Diencephalon (tissue), 1 donor: ENCODE results near the gene RASL12. TPM values are rescaled to one million over a fixed set of nuclear protein-coding genes. Genes with fewer than 3 reads are reported as not detected.

Source experiments
- small RNA-seq: library from RNA; depleted of rRNA; stranded (forward); fragments of <200 nt; gene quantifications from one replicate; pipeline ENCODE3, GENCODE V24; 2014
- total RNA-seq: library from RNA; depleted of rRNA; stranded (reverse); fragments of >200 nt; gene quantifications from one replicate; pipeline ENCODE4 v1.2.3, GENCODE V29; 2014

RASL12 gene
- total RNA-seq: 6.2 TPM

DNA sequence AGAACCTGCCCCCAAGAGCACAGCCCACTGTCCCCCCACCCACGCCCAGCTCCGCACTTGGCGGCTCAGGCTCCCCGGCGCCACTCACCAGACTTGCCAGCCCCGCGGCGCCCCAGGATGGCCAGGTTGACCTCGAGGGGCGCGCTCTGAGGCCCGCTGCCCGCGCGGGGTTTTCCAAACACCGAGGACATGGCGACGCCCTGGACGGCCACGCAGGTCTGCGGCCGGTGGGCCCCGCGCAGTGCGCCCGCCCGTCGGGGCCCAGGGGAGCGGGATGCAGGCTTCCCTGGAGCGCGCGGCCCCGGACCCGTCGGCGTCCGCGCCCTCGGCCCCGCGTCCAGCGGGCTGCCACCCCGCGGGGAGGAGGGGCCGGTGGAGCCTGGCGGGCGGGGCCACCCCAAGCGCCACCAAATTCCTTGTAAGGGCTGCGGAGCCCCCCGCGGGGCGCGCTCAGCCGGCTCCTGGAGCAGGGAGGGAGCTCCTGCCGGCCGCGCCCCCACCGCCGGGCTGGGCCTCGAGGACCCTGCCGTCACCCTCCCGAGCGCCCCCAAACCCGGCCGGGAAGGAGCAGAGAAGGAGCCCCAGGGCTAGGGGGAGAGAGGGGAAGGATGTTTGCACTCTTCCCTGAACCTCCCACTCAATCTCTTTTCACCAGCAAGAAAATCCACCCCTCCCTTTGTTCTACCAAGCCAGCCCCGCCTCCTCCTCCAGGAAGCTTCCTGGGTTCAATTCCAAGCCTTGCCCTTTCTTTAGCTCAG, at the start of gene RASL12:
Gene RASL12, minus strand, starts transcription at position 347 of the 758 bp plus-strand sequence. Its CDS starts 156 bp downstream, at position 191.

DNA sequence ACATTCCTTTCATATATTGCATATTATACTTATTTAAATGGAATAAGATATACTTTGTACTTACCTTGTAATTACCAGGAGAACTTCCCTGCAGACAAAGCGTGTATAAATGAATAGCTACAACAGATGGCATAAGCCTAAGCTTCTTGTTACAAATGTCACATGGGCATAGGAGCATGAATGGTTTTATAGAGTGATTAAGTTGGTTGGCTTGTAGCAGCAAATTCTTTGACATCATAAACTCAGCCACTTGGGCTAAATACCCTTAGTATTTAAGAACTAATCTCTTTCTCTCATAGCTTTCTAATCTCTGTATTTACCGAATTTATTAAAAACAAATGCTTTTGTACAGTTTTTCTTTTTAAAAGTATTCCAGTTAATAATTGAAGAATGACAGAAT, 47.3 kb upstream of the RASL12 start, which contains the start of gene UBAP1L:
Gene UBAP1L, minus strand, starts transcription at position 115 of the 400 bp plus-strand sequence. CDS start 8,985 bp downstream, outside the sequence.

GRCh38 chr15:65076486-65077290, 8.9 kb upstream of the RASL12 start, which contains the start of gene KBTBD13:
KBTBD13 (plus strand) TSS chr15:65076746; CDS start chr15:65076816, 70 bp downstream.

GRCh38 chr15:65044724-65045481, 22.9 kb downstream of the RASL12 start, which contains the start of gene SLC51B:
SLC51B (plus strand) TSS chr15:65045387; CDS start chr15:65050005, 4,618 bp downstream.

DNA sequence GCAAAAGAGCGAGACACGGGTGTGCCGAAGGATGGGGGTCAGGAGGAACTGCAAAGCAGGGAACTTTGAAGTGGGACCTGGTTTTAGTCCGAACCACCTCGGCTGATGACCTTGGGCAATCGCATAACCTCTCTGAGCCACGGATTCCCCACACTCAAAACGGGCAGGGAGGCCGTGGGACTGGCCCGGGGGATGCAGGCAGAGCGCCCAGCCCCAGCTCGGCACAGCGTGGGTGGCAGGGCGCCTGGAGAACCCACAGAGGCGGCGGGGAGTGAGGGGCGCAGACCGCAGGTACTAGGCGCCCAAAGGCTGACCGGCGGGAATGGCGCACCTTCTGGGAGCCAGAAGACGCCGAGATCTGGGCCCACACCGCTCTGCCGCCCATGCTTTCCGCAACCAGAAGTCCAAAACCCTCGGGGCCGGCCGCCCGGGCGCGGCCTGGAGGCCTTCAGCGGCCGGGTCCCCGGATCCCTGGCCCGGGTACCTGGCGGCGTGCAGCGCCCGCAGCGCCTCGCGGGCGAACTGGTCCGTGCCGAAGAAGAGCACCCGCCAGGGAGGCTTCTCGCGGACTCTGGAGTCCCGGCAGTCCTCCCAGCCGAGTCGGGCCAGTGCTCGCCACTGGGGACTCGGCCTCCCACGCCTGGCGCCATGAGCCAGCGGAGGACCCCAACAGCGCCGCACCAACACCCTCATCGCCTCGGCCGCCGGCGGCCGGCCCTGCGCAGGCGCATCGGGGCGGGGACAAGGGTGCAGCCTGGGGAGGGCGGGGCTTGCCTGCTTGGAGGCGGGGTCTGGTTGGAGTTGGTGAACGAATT, 38.7 kb downstream of the RASL12 start, which contains the start of gene MTFMT:
Gene MTFMT, minus strand, starts transcription at position 719 of the 815 bp plus-strand sequence. Its CDS starts 26 bp downstream, at position 693.

Small RNA genes within 50 kb of the gene (small RNA-seq; reads per million reads assigned to genes)
- gene AC013553.1: not detected

Other genes starting within 250 kb of the RASL12 start
- 2.3 TPM for gene PIF1, start 242.3 kb downstream of the RASL12 start, total RNA-seq
- 7.6 TPM for gene PLEKHO2, start 226.1 kb downstream of the RASL12 start, total RNA-seq
- gene ANKDD1A, start 156.1 kb downstream of the RASL12 start, total RNA-seq: 13.8 TPM
- 55.8 TPM for gene SPG21, start 78.1 kb downstream of the RASL12 start, total RNA-seq
- 14.5 TPM for gene MTFMT, start 38.4 kb downstream of the RASL12 start, total RNA-seq
- gene SLC51B, start 22.6 kb downstream of the RASL12 start, total RNA-seq: 0.69 TPM
- not detected for gene KBTBD13, start 8.8 kb upstream of the RASL12 start, total RNA-seq
- 5.8 TPM for gene UBAP1L, start 47.2 kb upstream of the RASL12 start, total RNA-seq
- 22.1 TPM for gene PDCD7, start 65.8 kb upstream of the RASL12 start, total RNA-seq
- gene CLPX, start 117.4 kb upstream of the RASL12 start, total RNA-seq: 66.9 TPM
- 0.23 TPM for gene CILP, start 143.5 kb upstream of the RASL12 start, total RNA-seq
- 9.5 TPM for gene PARP16, start 218.9 kb upstream of the RASL12 start, total RNA-seq
- gene RNU5A-1, start 228.1 kb upstream of the RASL12 start, total RNA-seq: not detected
- gene RNU5B-1, start 236.7 kb upstream of the RASL12 start, total RNA-seq: not detected